Measurements from ENCODE around the gene VTI1A.
"Not testable (repeated sequence)": the region's sequence is repeated elsewhere in the genome, so short reads cannot be mapped to it uniquely, and the experiment has no call there.

Gene VTI1A

DNA sequence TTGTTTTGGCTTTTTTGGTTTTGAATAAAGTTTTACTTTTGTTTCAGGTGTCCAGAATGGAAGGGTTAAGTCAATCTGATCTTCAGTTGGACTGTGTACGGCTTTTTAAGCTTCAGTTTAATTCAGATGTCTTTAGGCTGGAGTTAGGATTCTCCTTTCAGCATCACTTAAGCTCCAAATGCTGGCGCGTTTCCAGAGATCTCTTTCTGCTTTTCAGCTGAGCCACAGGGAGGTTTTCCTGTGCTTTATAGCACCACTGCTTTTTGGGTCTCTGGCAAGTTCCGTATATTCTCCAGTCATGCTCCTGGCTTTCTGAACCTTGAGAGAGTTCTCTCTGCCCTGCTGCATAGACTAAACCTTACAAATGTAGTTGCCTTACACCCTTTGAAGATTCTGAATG, 60.0 kb downstream of the VTI1A start:
- no peak for DNase-seq (ENCODE audit: low read depth)

GRCh38 chr10:112507988-112508387, 61.0 kb downstream of the VTI1A start:
- DNase-seq (ENCODE audit: low read depth), result no peak

GRCh38 chr10:112509558-112510291, 62.7 kb downstream of the VTI1A start:
- DNase-seq (ENCODE audit: low read depth), result no peak

- DNase-seq (ENCODE audit: low read depth), result no peak
Observed at GRCh38 chr10:112510384-112510783, 63.4 kb downstream of the VTI1A start.

- DNase-seq (ENCODE audit: low read depth), result no peak
Observed at GRCh38 chr10:112512294-112512693, 65.3 kb downstream of the VTI1A start.

- no peak for DNase-seq (ENCODE audit: low read depth)
Observed at GRCh38 chr10:112515126-112515525, 68.1 kb downstream of the VTI1A start.

DNA sequence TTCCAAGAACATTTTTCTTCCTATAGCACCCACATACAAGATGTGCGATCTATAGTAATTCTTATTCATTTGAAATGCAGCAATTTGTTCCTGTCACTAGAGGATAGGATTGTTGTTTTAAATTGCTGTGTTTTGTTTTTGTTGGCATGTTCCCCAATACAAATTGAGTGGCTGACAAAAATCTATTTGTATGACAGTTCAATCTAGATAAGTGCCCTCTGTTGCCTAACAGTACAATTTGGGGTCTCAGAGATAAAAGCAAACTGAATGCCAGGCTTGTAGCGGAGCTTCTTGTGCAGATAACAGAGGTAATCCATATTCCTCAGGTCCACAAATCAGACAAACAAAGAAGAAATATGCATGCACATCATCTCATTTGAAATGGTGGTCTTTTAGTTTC, 68.8 kb downstream of the VTI1A start:
- no peak for DNase-seq (ENCODE audit: low read depth)

GRCh38 chr10:112517451-112517862, 70.4 kb downstream of the VTI1A start:
- DNase-seq (ENCODE audit: low read depth), result no peak

GRCh38 chr10:112519133-112519761, 72.2 kb downstream of the VTI1A start:
- no peak for DNase-seq (ENCODE audit: low read depth)

DNA sequence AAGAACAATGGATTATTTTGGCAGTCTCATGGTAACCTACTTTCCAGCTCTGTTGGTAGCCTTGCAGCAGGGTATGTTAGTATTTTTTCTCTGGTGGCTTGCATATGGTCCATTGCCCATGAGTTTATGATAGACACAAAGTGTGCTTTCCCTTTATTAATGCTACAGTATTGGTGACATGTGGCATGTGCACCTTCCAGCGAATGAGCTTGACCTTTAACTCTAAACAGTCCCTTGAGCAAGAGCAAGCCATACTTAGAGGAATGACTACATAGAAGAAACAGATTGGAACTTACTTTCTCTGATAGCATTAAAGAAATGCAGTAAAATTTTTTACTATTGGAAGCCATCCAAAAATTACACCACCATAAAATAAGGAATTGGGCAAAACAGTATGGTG, 73.9 kb downstream of the VTI1A start:
- DNase-seq (ENCODE audit: low read depth), result no peak

GRCh38 chr10:112524641-112525040, 77.6 kb downstream of the VTI1A start:
- DNase-seq (ENCODE audit: low read depth), result no peak

GRCh38 chr10:112525200-112525599, 78.2 kb downstream of the VTI1A start:
- DNase-seq (ENCODE audit: low read depth), result no peak

DNA sequence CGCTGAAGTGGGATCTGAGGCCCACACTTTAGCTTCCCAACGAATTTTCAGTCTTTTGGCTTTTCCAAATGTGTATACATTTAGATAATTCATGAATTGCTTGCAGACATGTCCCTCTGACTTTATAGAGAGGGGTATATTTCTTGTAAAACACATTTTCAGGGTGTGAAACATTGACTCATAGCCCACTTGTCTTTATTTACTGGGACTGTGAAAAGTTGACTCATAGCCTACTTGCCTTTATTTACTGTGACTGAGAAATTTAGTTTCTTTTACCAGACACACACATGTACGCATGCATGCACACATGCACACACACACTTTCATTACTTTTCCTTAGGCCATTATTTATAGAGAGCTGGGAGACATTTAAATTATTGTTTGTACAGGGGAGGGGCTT, 79.1 kb downstream of the VTI1A start:
- no peak for DNase-seq (ENCODE audit: low read depth)

DNA sequence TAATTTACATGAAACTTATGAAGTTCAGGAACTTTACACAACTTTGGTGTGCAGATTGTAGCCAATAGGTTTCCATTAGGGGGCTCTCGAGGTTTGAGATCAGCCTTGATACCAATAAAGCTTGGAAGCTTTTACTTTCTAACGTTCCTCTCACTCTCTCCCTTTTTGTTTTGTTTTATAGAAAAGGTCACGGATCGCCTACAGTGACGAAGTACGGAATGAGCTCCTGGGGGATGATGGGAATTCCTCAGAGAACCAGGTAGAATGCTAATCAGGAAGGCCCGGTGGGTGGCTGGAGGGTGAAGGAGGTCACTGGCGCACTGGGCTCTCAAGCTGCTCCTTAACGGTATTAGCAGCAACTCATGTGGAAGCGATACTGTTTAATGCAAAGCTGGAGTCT, 79.9 kb downstream of the VTI1A start:
- no peak for DNase-seq (ENCODE audit: low read depth)

- DNase-seq (ENCODE audit: low read depth), result no peak
Observed at GRCh38 chr10:112528235-112528634, 81.2 kb downstream of the VTI1A start.

DNA sequence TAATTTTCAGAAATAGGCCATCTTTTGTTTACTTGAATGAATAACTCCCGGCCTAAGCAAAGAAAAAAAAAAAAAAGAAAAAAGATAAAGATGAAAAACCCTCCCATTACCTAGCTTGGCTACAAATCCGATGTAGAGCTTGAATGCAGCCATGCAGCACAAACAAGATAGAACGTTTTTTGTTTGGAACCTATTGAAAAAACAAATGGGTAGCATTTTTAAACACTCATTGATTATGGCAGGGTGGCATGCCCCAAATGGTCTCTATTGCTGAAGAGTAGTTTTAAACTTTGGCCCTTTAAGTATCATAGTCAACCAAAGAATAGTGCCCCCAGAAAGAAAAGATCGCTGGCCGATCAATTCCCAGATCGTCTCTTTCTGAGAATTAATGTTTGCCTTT, 84.4 kb downstream of the VTI1A start:
- DNase-seq (ENCODE audit: low read depth), result no peak

DNA sequence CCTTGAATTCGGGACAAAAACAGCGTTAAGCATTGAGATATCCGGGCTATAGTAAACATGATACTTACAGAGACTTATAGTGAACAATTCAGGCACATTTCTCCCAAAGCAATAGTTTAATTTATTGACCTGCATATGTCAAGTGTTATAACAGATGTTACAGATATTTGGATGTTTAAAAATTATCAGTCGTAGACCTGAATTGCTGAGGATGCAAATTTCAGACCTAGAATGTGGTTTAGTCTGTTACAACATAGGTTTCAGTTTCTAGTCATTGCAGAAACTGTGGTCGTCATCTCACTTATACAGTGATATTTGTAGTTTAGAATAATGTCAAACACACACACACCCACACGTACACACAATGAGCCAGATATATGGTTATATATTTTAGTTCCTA, 85.2 kb downstream of the VTI1A start:
- no peak for DNase-seq (ENCODE audit: low read depth)

GRCh38 chr10:112532956-112533355, 85.9 kb downstream of the VTI1A start:
- DNase-seq (ENCODE audit: low read depth), result no peak

- DNase-seq (ENCODE audit: low read depth), result no peak
Observed at GRCh38 chr10:112533916-112534315, 86.9 kb downstream of the VTI1A start.

DNA sequence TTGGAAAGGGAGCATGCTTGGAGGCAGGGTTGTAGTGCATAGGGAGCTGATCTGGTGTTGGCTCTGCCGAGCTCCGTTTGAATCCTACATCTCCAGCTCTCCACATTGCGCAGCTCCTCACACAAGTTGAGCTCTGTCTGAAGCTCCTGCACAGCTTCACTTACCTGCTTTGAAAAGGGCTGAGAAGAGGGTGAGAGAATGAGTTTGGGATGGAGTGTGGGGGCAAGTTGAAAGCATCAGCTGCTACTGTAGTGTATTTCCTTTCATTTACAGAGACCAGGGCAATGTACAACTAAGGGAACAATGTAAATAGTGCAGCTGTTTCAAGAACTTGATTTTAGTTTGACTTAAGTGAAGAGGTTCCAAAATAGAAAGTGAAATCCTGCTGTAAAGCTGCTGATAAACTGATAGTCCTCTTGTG, 88.5 kb downstream of the VTI1A start:
- DNase-seq (ENCODE audit: low read depth), result no peak

DNA sequence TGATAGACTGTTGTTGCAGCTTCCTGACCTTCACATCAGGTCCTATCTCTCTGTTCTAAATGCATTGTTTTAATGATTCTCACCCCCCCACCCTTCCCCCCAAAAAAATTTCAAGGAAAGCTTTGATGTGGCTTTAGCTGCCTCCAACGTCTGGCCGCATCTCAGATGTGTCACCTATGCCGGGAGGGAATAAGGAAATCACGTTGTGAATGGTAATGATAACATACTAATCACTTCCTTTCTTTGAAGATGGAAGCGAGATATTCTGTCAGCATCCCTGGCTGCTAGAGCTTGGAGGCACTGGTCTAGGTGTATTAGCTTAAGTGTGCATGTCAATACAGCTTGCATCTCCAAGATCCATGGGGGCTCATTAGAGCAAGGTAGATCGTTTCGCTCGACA, 89.6 kb downstream of the VTI1A start:
- DNase-seq (ENCODE audit: low read depth), result no peak

DNA sequence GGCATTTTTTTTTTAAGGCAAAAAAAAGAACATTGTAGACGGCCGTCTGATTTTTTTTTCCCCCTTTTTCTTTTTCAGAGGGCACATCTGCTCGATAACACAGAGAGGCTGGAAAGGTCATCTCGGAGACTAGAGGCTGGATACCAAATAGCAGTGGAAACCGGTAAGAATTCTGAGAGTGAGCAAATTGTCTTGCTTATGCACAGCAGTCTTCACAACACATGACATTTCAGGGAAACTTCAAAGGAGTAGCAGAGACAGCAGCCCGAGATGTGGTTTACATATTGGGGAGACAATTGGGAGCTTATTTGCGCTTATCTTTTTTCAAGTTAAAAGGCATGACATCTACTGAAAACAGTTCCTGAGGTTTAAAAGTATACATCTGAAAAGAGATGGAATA, 91.2 kb downstream of the VTI1A start:
- DNase-seq (ENCODE audit: low read depth), result no peak

DNA sequence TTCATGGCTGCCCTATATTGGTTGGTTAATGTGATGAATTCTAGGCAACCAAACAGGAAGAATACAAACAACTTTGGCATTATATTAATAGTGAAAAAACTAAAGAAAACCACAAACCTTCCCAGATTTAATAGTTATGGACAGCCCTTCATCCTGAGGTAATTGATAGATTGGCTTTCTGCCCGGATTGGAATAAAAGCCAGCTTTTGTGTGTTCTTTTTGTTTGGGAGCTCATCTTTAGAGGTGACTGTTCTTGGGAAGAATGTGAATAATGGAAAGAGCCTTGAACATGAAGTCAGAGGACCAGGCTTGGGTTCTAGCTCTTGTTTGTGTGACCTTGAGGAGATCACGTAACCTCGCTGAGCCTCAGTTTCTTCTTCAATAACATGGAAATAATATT, 92.3 kb downstream of the VTI1A start:
- DNase-seq (ENCODE audit: low read depth), result no peak

GRCh38 chr10:112542823-112543222, 95.8 kb downstream of the VTI1A start:
- not testable (repeated sequence) for DNase-seq (ENCODE audit: low read depth)

Data from HS-27A (cell line).